Heart left ventricle (tissue), 16 donors: ENCODE measurements around the gene PRLH. TPM values are rescaled to one million over a fixed set of nuclear protein-coding genes. Genes with fewer than 3 reads are reported as not detected.

Source experiments
- ATAC-seq, 4 donors: fragments of 200-7000 bp; cut with Tn5 transposase; one replicate each; pipeline ENCODE4 v1.9.1; 2020 to 2022; ENCODE audit warnings: moderate library complexity in 4 of 4, mild to moderate bottlenecking in 3 of 4, moderate number of reproducible peaks in 1 of 4
- DNase-seq, 5 donors: peaks; one replicate each; pipeline ENCODE4 v3.0.0-alpha.2; 2020
- H3K27ac ChIP-seq, 12 donors: fragments of 200-600 bp; sonication (generic) in 4 of 12; one replicate each; pipeline versions ENCODE4 v1.5.0 to v1.8.0; 2016 to 2022; ENCODE audit warnings: mild to moderate bottlenecking in 2 of 12
- H3K27me3 ChIP-seq, 9 donors: fragments of 200-600 bp; sonication (generic) in 2 of 9; one replicate each; pipeline versions ENCODE4 v1.5.1 to v1.8.0; 2016 to 2022; ENCODE audit warnings: mild to moderate bottlenecking in 3 of 9
- H3K36me3 ChIP-seq, 9 donors: fragments of 200-600 bp; sonication (generic) in 2 of 9; one replicate each; pipeline versions ENCODE4 v1.5.0 to v1.8.0; 2018 to 2022; ENCODE audit warnings: mild to moderate bottlenecking in 2 of 9
- H3K4me1 ChIP-seq, 12 donors: fragments of 200-600 bp; sonication (generic) in 4 of 12; one replicate each; pipeline versions ENCODE4 v1.5.0 to v1.8.0; 2016 to 2022; ENCODE audit warnings: mild to moderate bottlenecking in 3 of 12
- H3K4me3 ChIP-seq, 12 donors: fragments of 200-600 bp; sonication (generic) in 4 of 12; one replicate each; pipeline versions ENCODE4 v1.5.0 to v1.8.0; 2017 to 2022; ENCODE audit warnings: mild to moderate bottlenecking in 9 of 12, moderate library complexity in 4 of 12
- H3K9me3 ChIP-seq, 12 donors: fragments of 200-600 bp; sonication (generic) in 4 of 12; one replicate each; pipeline versions ENCODE4 v1.5.0 to v1.8.0; 2016 to 2022; ENCODE audit warnings: mild to moderate bottlenecking in 1 of 12
- CTCF ChIP-seq, 12 donors: fragments of 200-600 bp; sonication (generic) in 4 of 12; IDR thresholded peaks; one replicate each; pipeline versions ENCODE4 v1.5.0 to v1.8.0; 2018 to 2022; ENCODE audit warnings: antibody characterized with exemption in 12 of 12, mild to moderate bottlenecking in 5 of 12
- POLR2A ChIP-seq, 2 donors: fragments of 450-650 bp; IDR thresholded peaks; one replicate each; pipeline ENCODE4 v1.6.1; 2017; ENCODE audit warnings: antibody characterized with exemption in 2 of 2, mild to moderate bottlenecking in 2 of 2, moderate library complexity in 2 of 2
- WGBS, 4 donors: extraction: QIAGEN DNeasy Blood & Tissue Kit in 2 of 4; methylation state at CpG; one replicate each; pipeline versions ENCODE4 v1.1.5 to v1.1.7; 2013 to 2018; 5-methylcytosine and 5-hydroxymethylcytosine counted together
- intact Hi-C, 10 donors: fragments of 100-400 bp; cut with DNase I; formaldehyde crosslinking; loops; one replicate each; pipeline versions ENCODE4 v1.11.1 to v1.14.2; 2022
- polyA plus RNA-seq, 2 donors: library from polyadenylated mRNA; stranded (reverse); fragments of 200-250 nt; gene quantifications; one replicate each; pipeline ENCODE4 v1.2.3, GENCODE V29; 2013
- total RNA-seq, 9 donors: library from RNA; depleted of rRNA in 2 of 9; stranded (reverse); fragments of >200 nt in 2 of 9; fragmentation: NEBNext Ultra II Directional in 3 of 9; extraction: Animal tissue kit (Norgen Biotek cat#: 25700) in 3 of 9; gene quantifications; one replicate each; pipeline versions ENCODE4 v1.1.0 to v1.2.4, GENCODE V29; 2016 to 2023
- donor health status: ischemic (EF 13 %, LVEDD 7.1; RV severe dilation, severe dysfunction).
- donor health status: healthy with polysubstance abuse.
- donor health status: DM: no; HTN: yes; CAD: no.
- donor health status: DM: no; HTN: no; CAD: no.
- donor health status: ischemic (EF 25% LVEDD 6.9; RV normal size, moderate dysfunction).
- donor health status: ischemic (EF 25% LVEDD 5.7; RV mildly dilated, moderate dysfunction).
- donor health status: healthy.
- donor health status: DM: yes; HTN: yes; CAD: no.
- donor health status: ischemic (EF 35%, LVEDD 5.7; RV mildly dilated, moderate dysfunction).
- donor health status: nonischemic (EF 11% LVEDD 7.7; RV severe dilation, severe dysfunction).
- donor health status: DM: yes; HTN: yes; CAD: no.
- donor health status: PGD.
- donor health status: ischemic (EF 29% LVEDD 5.4; RV normal size, mild dysfunction).
- donor health status: nonischemic (EF 23%, LVEDD 6.1; RV moderate dilation, normal function).

PRLH gene
- total and polyA plus RNA-seq, 11 donors, result not detected

- TF ChIP-seq POLR2A (IDR thresholded peaks at IDR 0.05), result no peak
- TF ChIP-seq CTCF (IDR thresholded peaks at IDR 0.05), result no peak
- DNase-seq (peak in 1 of 5 donors; percentile 9), ATAC-seq (no peak)
- H3K4me3 ChIP-seq, result no peak overlapping the region
- no peaks in the 10 kb centered on the region for H3K9me3 ChIP-seq
- intact Hi-C loops, result no loop called here
- peaks cover 0 to 23% (median 17%) of the 10 kb centered on the region in 9 donors for H3K36me3 ChIP-seq
- no peaks in the 10 kb centered on the region for H3K27me3 ChIP-seq
- 92 to 96% (median 93%) methylated on average over 11 of the region's 11 CpGs for WGBS, 4 donors
- no peak overlapping the region for H3K27ac ChIP-seq
- no peaks in the 10 kb centered on the region for H3K4me1 ChIP-seq
Observed at GRCh38 chr2:237527233-237527632, 39.1 kb upstream of the PRLH start.

GRCh38 chr2:237527766-237528165 is 38.6 kb upstream of the PRLH start:
- H3K4me3 ChIP-seq, result no peak overlapping the region
- no peaks in the 10 kb centered on the region for H3K9me3 ChIP-seq
- H3K36me3 ChIP-seq, result peaks cover 0 to 23% (median 18%) of the 10 kb centered on the region in 9 donors
- DNase-seq, result no peak
- TF ChIP-seq POLR2A (IDR thresholded peaks at IDR 0.05), result no peak
- no peak for TF ChIP-seq CTCF (IDR thresholded peaks at IDR 0.05)
- no peak for ATAC-seq
- 92 to 96% (median 95%) methylated on average over 5 of the region's 5 CpGs for WGBS, 4 donors
- intact Hi-C loops, result no loop called here
- no peaks in the 10 kb centered on the region for H3K4me1 ChIP-seq
- no peak overlapping the region for H3K27ac ChIP-seq
- H3K27me3 ChIP-seq, result no peaks in the 10 kb centered on the region

GRCh38 chr2:237529452-237530402 is 36.6 kb upstream of the PRLH start:
- H3K9me3 ChIP-seq, result no peaks in the 10 kb centered on the region
- TF ChIP-seq POLR2A (IDR thresholded peaks at IDR 0.05) (no peak), CTCF (IDR thresholded peaks at IDR 0.05) (no peak)
- H3K4me3 ChIP-seq, result no peak overlapping the region
- intact Hi-C loops, result no loop called here
- peak in 1 of 5 donors; percentile 23 for DNase-seq
- no peaks in the 10 kb centered on the region for H3K4me1 ChIP-seq
- 87 to 89% (median 89%) methylated on average over 15 to 19 of the region's 19 CpGs for WGBS, 4 donors
- no peak for ATAC-seq
- no peaks in the 10 kb centered on the region for H3K27me3 ChIP-seq
- H3K27ac ChIP-seq, result no peak overlapping the region
- peaks cover 0 to 23% (median 19%) of the 10 kb centered on the region in 9 donors for H3K36me3 ChIP-seq
